ENCODE data around the gene NRIP3.

The NRIP3 gene

DNA sequence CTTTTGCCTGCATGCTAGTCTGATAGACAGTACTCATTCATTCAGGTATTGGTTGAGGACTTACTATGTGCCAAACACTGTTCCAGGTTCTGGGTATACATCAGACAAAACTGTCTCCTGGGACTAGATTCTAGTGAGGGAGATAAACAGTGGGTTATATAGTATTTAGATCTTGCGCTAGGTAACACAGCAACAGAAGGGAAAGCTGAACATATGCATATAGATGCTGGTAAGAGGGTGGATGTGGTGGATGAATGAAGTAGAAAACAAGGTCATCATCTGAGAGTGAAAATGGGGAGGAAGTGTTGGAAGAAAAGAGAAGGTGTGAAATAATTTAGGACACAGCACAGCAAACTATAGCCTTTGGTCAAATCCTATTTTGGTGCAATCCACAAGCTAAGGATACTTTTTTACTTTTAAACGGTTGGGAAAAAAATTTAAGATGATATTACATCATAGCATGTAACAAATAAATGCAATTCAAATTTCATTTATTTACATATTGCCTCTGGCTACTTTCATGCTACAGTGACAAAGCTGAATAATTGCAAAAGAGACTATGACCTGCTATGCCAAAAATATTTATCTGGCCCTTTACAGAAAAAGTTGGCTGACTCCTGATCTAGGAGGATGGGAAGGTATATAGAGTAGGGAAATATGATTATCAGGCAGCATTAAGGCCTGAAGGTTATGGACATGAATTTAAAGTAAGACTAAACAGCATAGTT lies 32.4 kb downstream of the NRIP3 start:
- no peak overlapping the region for H3K4me3 Mint-ChIP-seq
- peaks cover 11% of the 10 kb centered on the region for H3K36me3 Mint-ChIP-seq (ENCODE audit: low read depth)
- DNase-seq: no peak
- no peak overlapping the region for H3K27ac Mint-ChIP-seq
- peaks cover 1% of the 10 kb centered on the region for H3K4me1 Mint-ChIP-seq (ENCODE audit: low read depth)
- no peaks in the 10 kb centered on the region for H3K9me3 Mint-ChIP-seq
- no peaks in the 10 kb centered on the region for H3K27me3 Mint-ChIP-seq

DNA sequence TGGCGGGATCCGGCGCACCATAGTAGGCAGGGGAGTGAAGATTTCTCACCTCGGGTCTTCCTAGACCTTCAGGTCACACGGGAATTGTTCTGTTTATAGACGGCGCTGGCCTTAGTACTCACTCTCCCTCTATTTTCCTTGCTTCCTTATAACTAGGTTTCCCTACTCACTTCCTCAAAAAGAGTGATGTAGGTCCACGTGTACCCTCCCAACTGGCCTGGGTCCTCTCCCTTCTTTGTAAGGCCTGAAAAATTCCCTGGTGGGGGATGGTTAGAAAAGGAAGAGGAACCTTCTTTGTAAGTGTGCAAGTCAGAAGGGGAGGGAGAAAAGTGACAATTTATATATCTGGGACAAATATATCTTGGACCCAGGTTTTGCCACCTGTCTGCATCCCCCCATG lies 36.6 kb downstream of the NRIP3 start:
- H3K27me3 Mint-ChIP-seq: no peaks in the 10 kb centered on the region
- H3K27ac Mint-ChIP-seq: no peak overlapping the region

DNA sequence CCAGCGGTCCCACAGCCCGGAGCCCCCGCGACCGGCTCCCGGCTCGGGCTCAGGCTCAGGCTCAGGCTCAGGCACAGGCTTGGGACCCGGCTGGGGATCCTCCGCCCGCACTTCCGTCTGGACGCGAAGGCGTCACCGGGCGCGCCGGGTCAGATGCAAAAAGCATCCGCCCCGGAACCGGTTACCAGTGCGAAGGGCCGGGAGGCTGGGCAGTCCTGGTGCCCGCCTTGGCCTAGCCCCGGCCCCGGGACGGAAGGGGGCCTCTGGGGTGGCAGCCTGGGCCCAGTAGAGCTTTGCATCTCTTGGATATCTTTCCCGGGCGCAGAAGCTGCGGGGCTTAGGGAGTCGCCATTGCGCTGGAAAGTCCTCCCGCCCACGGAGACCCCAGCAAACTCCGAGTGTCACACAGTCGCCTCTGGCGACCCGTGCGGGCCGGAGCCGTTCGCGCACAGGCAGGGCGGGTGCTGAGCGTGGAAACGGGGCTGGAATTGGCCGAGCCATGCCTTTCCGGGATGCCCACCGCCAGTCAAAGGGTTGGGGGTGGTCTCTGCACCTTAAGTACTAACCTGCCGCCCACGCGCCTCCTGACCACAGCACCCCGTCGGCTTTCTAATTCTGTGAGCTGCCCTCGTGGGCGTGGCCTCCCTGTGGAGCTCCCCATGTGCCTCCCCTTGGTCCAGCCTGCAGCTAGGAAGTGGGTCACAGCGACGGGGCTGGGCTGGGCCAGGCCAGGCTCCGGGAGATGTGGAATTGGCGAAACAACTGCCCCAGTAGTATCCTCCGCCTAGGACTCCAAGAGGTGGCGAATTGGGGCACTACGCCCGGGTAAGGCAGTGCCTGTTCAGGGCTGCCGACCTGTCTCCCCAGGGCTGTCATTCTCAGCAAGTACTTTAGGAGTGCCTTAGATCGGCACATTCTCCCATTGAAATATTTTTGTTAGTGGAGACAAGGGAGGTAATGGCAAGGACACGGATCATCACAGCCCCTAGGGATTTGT lies 39.2 kb downstream of the NRIP3 start, which contains the start of gene TMEM9B:
Gene TMEM9B, minus strand, starts transcription at position 119 of the 997 bp plus-strand sequence. CDS start 129 bp downstream, outside the sequence.
- peak within 1 kb of the TSS; percentile 92 for H3K4me3 Mint-ChIP-seq
- no peaks in the 10 kb centered on the region for H3K9me3 Mint-ChIP-seq
- H3K27ac Mint-ChIP-seq: peak within 1 kb of the TSS; percentile 93
- no peaks in the 10 kb centered on the region for H3K27me3 Mint-ChIP-seq
- peak; percentile 92 for DNase-seq
- H3K4me1 Mint-ChIP-seq (ENCODE audit: low read depth): peaks cover 36% of the 10 kb centered on the region
- peaks cover 28% of the 10 kb centered on the region for H3K36me3 Mint-ChIP-seq (ENCODE audit: low read depth)

More for the DNA sequence above, 36.6 kb downstream of the NRIP3 start:
- Mint-ChIP-seq H3K36me3 (ENCODE audit: low read depth) (peaks cover 24% of the 10 kb centered on the region), H3K4me1 (ENCODE audit: low read depth) (peaks cover 23% of the 10 kb centered on the region), H3K4me3 (no peak overlapping the region), H3K9me3 (no peaks in the 10 kb centered on the region)
- no peak for DNase-seq

DNA sequence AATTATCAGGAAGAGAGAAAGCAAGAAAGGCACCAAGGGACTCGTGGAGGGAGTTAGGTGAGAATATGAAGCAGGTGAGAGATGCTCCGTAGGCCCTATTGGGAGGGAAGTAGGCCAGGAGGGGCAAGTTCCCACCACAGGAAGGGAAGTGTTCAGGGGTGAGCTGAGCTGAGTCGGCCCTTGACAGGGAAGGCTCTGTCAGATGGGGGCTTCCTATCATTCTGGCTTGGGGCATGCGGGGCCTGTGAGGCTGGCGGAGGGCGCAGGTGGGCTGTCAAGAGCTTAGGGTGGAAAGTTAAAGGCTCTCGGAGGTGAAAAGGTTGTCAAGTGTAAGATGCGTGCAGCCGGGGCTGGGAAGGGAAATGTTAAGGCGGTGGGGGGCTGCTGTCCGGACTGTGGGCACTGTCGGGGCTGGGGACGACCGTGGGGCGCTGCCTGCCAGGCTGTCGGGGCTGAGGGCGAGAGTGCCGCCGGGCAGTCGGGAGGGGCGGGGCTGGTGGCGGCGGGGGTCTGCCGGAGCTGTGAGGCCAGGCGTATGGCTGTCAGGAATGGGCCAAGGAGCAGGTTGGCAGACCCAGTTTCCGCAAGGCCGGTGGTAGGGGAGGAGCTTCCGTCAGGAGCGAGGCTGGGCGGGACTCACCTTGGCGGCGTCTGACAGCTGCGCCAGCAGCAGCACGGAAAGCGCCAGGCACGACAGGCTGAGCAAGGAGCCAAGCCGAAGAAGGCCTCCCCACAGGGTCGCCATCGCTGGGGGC lies 40.1 kb downstream of the NRIP3 start:
- Mint-ChIP-seq H3K4me1 (ENCODE audit: low read depth) (peaks cover 43% of the 10 kb centered on the region), H3K9me3 (no peaks in the 10 kb centered on the region), H3K27me3 (no peaks in the 10 kb centered on the region), H3K36me3 (ENCODE audit: low read depth) (peaks cover 34% of the 10 kb centered on the region), H3K4me3 (peak overlapping the region; percentile 92), H3K27ac (peak overlapping the region; percentile 93)
- DNase-seq: no peak

DNA sequence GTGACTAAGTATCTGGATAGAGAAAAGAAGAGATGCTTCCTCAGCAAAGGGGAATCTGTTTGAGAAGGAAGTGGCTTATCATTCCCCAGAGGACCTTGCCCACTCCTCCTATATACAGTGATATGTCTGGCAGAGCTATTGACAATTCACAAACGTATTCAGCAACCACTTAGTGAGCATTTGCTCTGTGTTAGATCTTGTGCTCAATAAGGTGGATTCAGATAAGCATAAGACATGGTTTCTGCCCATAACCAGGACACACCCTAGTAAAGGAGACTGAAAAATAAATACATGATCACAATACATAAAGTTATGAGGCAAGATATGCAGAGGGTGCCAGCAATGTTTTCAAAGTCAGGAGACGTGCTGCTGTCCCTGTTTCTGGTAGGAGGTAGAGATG lies 41.0 kb downstream of the NRIP3 start:
- DNase-seq: no peak
- peak overlapping the region; percentile 92 for H3K4me3 Mint-ChIP-seq
- no peaks in the 10 kb centered on the region for H3K27me3 Mint-ChIP-seq
- H3K36me3 Mint-ChIP-seq (ENCODE audit: low read depth): peaks cover 35% of the 10 kb centered on the region
- H3K4me1 Mint-ChIP-seq (ENCODE audit: low read depth): peaks cover 43% of the 10 kb centered on the region
- no peaks in the 10 kb centered on the region for H3K9me3 Mint-ChIP-seq
- H3K27ac Mint-ChIP-seq: peak overlapping the region; percentile 62

DNA sequence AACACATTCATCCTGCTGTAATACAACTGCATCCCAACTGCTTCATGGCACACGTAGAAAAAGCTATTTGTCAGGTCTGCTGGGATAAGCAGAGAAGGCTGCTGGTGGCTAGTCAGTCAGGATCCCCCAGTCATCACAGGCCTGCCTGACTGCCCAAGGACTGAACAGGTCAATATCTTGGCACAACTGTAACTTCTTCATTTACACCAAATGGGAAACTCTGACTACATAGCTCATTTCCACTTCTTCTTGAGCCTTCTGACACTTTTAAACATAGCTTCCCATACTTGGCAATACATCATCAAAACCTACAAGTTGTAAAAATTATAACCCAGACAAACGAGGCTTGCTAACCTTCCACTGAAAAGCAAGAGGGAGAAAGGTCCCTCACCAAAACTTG lies 42.4 kb downstream of the NRIP3 start:
- Mint-ChIP-seq H3K27ac (no peak overlapping the region), H3K4me1 (ENCODE audit: low read depth) (peaks cover 51% of the 10 kb centered on the region)

DNA sequence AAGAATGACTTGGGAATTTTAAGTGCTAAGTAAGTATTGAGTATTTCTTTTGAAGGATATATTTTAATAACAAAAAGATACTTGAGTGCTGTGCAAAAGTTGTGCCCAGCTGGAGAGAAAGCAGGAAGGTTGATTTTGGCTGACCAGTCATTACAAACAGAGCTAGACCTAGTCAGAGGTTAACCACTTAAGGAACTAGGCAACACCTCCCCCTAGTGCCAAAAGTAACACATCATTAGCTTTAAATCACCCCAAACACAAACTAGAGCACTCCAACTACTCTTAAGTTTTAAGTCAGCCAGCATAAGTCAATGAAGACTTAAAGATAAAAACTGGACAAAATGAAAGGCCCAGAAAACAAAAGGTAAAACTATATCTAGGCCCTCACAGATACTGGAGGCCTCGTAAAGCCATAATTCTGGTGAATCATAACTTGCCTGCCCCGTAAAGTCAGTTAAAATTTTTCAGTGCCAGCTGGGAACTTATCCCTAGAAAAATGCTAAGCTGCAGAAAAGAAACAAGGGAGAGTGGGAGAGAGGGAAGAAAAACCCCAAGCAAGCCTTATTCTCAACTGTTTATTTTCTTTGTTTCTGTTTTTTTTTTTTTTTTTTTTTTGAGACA lies 44.1 kb downstream of the NRIP3 start:
- peaks cover 43% of the 10 kb centered on the region for H3K4me1 Mint-ChIP-seq (ENCODE audit: low read depth)
- peak overlapping the region; percentile 58 for H3K27ac Mint-ChIP-seq
- H3K36me3 Mint-ChIP-seq (ENCODE audit: low read depth): peaks cover 49% of the 10 kb centered on the region
- H3K4me3 Mint-ChIP-seq: no peak overlapping the region
- no peaks in the 10 kb centered on the region for H3K27me3 Mint-ChIP-seq
- H3K9me3 Mint-ChIP-seq: no peaks in the 10 kb centered on the region
- no peak for DNase-seq

More for the DNA sequence above, 42.4 kb downstream of the NRIP3 start:
- Mint-ChIP-seq H3K9me3 (no peaks in the 10 kb centered on the region), H3K4me3 (no peak overlapping the region), H3K36me3 (ENCODE audit: low read depth) (peaks cover 39% of the 10 kb centered on the region), H3K27me3 (no peaks in the 10 kb centered on the region)
- DNase-seq: no peak

DNA sequence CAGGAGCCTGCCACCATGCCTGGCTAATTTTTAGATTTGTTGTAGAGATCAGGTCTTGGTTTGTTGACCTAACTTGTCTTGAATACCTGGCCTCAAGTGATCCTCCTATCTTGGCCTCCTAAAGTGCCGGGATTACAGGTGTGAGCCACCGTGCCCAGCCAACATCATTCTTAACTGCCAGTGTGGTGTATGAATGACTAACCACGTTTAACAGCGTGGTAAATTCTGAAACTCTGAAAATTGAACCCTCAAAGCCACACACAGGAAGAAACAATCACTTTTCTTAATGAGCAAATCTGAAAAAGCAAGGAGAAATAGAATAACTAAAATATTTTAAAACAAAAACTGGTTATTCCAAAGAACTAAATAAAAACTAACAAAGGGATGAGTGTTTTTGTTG lies 46.9 kb downstream of the NRIP3 start:
- peaks cover 63% of the 10 kb centered on the region for H3K36me3 Mint-ChIP-seq (ENCODE audit: low read depth)
- no peak overlapping the region for H3K4me3 Mint-ChIP-seq
- H3K4me1 Mint-ChIP-seq (ENCODE audit: low read depth): peaks cover 29% of the 10 kb centered on the region
- H3K27ac Mint-ChIP-seq: peak overlapping the region; percentile 38
- no peak for DNase-seq
- H3K9me3 Mint-ChIP-seq: no peaks in the 10 kb centered on the region
- no peaks in the 10 kb centered on the region for H3K27me3 Mint-ChIP-seq

DNA sequence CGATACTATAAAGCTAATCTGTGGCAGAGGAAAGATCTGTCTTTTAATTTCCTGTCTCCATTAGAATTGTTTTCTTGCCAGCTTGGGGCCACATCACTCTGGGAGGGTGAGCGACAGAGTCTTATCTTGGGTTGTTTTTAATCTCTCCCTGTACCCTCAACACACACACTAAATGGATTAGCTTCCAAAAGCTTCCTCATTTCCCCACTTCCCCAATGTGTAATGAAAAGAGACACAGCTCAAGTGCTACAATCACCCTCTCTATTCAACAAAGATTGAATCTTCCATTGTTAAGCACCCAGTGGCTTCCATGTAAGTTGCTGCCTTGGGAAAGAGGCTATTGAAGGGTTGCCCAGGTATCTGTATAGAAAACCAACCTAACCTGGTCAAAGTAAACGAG lies 54.9 kb downstream of the NRIP3 start:
- H3K9me3 Mint-ChIP-seq: no peaks in the 10 kb centered on the region
- no peak for DNase-seq
- H3K4me1 Mint-ChIP-seq (ENCODE audit: low read depth): peaks cover 2% of the 10 kb centered on the region
- no peak overlapping the region for H3K27ac Mint-ChIP-seq
- H3K4me3 Mint-ChIP-seq: no peak overlapping the region
- H3K36me3 Mint-ChIP-seq (ENCODE audit: low read depth): peaks cover 70% of the 10 kb centered on the region
- H3K27me3 Mint-ChIP-seq: no peaks in the 10 kb centered on the region

DNA sequence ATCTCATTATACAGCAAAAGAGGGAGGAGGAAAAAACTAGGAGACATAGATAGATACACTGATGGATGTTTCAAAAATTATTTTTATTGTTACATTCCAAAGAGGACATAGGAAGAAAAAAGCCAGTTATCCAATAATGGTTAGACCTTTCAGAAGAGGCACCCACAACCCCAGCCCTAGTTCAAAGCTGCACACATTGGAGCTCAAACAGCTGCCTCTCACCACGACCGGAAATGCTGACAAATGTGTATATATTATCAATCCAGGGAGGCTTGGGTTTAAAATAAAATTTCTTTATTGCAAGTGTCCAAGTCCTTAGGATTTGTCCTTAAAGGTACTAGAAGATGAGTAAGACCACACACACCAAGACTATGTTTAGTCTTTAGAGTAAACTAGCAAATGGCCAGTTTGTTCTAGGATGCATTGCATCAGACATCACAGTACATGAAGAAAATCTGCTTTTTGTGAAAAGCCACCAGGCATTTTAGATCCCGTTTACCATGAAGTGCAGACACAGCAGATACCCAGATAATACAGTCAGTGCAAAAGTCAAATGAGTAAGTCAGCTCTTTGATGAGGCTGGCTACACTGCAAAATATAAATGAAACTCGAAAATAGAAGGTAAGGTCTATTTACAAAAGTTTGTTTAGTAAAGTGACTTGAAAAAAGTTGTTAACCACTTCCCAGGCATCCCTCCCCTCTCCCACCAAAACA lies 56.4 kb downstream of the NRIP3 start:
- Mint-ChIP-seq H3K27ac (no peak overlapping the region), H3K9me3 (no peaks in the 10 kb centered on the region), H3K27me3 (no peaks in the 10 kb centered on the region), H3K4me3 (no peak overlapping the region), H3K36me3 (ENCODE audit: low read depth) (peaks cover 55% of the 10 kb centered on the region), H3K4me1 (ENCODE audit: low read depth) (peaks cover 2% of the 10 kb centered on the region)
- no peak for DNase-seq

DNA sequence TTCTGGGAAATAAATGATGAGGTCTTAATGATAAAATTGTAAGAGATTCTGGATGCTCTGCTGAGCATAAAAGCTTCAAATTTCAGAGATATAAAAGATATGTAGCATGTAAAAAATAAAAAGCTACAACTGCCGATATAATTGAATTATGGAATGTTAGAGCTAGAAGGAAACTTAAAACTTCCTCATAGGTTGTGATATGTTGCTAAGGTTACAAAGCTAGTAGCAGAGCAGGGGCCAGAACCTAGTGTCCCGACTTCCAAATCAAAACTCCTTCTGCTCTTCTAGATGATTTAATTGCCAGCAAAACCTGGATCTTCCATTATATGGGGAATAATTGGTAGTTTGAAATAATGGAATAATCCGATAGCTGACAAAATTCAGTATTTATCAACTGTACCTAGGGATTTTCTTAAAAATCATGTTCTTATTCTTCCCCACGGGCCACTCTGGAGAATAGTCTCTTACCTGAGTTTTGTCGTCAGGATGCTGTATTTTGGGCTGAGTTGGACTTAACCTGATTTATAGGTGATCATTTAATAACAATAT lies 61.2 kb downstream of the NRIP3 start, which contains the start of gene ASCL3:
Gene ASCL3, minus strand, starts transcription at position 499 of the 549 bp plus-strand sequence. CDS start 4,855 bp downstream, outside the sequence.
- H3K27ac Mint-ChIP-seq: no peak within 1 kb of the TSS
- H3K4me1 Mint-ChIP-seq (ENCODE audit: low read depth): peaks cover 3% of the 10 kb centered on the region
- peaks cover 4% of the 10 kb centered on the region for H3K27me3 Mint-ChIP-seq
- DNase-seq: no peak
- H3K9me3 Mint-ChIP-seq: no peaks in the 10 kb centered on the region
- no peak within 1 kb of the TSS for H3K4me3 Mint-ChIP-seq
- H3K36me3 Mint-ChIP-seq (ENCODE audit: low read depth): peaks cover 12% of the 10 kb centered on the region

DNA sequence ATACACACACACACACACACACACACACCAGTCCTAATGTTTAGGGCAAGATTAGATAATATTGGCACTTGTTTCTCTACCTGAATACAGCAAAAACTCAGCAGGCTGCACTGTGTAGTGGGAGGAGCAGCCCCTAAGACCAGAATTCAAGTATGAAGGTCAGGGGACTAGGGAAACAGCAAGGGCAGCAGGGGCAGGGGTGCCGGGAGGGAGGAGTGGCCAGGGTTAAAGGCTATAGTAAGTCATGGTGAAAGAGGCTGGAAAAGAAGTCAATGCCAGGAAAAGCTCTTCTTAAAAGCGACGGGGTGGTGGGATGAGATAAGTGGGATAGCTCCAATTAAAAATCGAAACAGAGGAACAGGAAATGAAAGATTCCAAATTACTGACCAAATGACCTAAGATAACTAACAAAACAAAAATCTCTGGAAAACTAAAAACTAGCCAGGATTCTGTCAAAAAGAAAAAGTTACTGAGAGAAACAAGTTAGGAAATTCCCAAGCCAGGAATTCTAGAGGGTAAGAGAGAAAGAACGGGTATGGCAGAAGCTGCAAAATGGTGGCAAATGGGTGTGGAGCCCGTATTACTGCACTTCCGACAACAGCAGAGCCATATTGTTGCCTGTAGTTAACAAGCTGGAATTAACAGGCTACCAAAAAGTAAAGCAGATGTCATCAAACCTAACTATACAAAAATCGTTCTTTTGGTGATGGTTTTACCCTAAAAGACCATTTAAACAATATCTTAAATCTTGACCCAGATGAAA lies 62.3 kb downstream of the NRIP3 start:
- Mint-ChIP-seq H3K4me3 (no peak overlapping the region), H3K27me3 (peaks cover 4% of the 10 kb centered on the region), H3K27ac (no peak overlapping the region), H3K9me3 (no peaks in the 10 kb centered on the region), H3K4me1 (ENCODE audit: low read depth) (peaks cover 10% of the 10 kb centered on the region), H3K36me3 (ENCODE audit: low read depth) (peaks cover 4% of the 10 kb centered on the region)
- no peak for DNase-seq

All from activated T-cell treated with anti-CD3 and anti-CD28 coated beads, Interleukin-2, amount 50 U/mL, for 24 hours (primary cell).